Gastrocnemius medialis (tissue), 4 donors: ENCODE measurements around the gene RCAN1.

Experiments used
- CTCF ChIP-seq, 5 experiments: fragments of 450-650 bp in 3 of 5; fragments of 200-600 bp in 2 of 5; sonication (generic) in 2 of 5; IDR thresholded peaks in 4 of 5; conservative IDR thresholded peaks in 1 of 5; 1 replicate in 4 of 5; 2 replicates in 1 of 5; pipeline ENCODE4 v1.5.1; 2016 to 2019; ENCODE audit warnings: antibody characterized with exemption in 5 of 5, mild to moderate bottlenecking in 3 of 5, moderate library complexity in 3 of 5
- POLR2A ChIP-seq, 2 donors: fragments of 450-650 bp; IDR thresholded peaks; one replicate each; pipeline ENCODE4 v1.6.1; 2017; ENCODE audit warnings: antibody characterized with exemption in 2 of 2, mild to moderate bottlenecking in 2 of 2, moderate library complexity in 2 of 2

- TF ChIP-seq CTCF (IDR thresholded peaks at IDR 0.05 in 4 of 5, conservative IDR thresholded peaks at IDR 0.05 in 1 of 5) = peak in 1 of 5 experiments; percentile 13
- peak; percentile 75 to 80 for TF ChIP-seq POLR2A (IDR thresholded peaks at IDR 0.05)
These were observed at the start of gene RCAN1 for GRCh38 chr21:34614628-34615486.
